MM.1S (cell line): ENCODE measurements around the gene MORC3.
"Not testable (repeated sequence)": the region's sequence is repeated elsewhere in the genome, so short reads cannot be mapped to it uniquely, and the experiment has no call there.

Experiments used
- DNase-seq: peaks from one replicate; pipeline ENCODE4 v3.0.0-alpha.2; 2015
- H2AFZ ChIP-seq: fragments of 300-600 bp; sonication (generic); 2 replicates; pipeline ENCODE4 v1.6.0; 2016; ENCODE audit warnings: antibody characterized with exemption, low read length
- H3F3A ChIP-seq: fragments of 300-600 bp; sonication (generic); 2 replicates; pipeline ENCODE4 v1.6.1; 2016; ENCODE audit warnings: mild to moderate bottlenecking, antibody characterized with exemption, low read length, moderate library complexity, mixed read lengths; ENCODE audit not compliant: insufficient read depth
- H3K27ac ChIP-seq: fragments of 300-600 bp; sonication (generic); 2 replicates; pipeline ENCODE4 v1.5.1; 2016; ENCODE audit warnings: mild to moderate bottlenecking, low read length
- H3K27me3 ChIP-seq: fragments of 300-600 bp; sonication (generic); replicated peaks from 2 replicates; pipeline ENCODE4 v1.6.0; 2016; ENCODE audit warnings: low read length; ENCODE audit not compliant: insufficient read depth
- H3K36me3 ChIP-seq: fragments of 300-600 bp; sonication (generic); replicated peaks from 2 replicates; pipeline ENCODE4 v1.6.1; 2016; ENCODE audit warnings: mild to moderate bottlenecking, low read length, mixed read lengths; ENCODE audit not compliant: insufficient read depth
- H3K4me1 ChIP-seq: fragments of 300-600 bp; sonication (generic); 2 replicates; pipeline ENCODE4 v1.6.1; 2016; ENCODE audit warnings: low read length, mixed read lengths
- H3K4me2 ChIP-seq: fragments of 300-600 bp; sonication (generic); 2 replicates; pipeline ENCODE4 v1.6.0; 2016; ENCODE audit warnings: low read depth, low read length
- H3K4me3 ChIP-seq: fragments of 300-600 bp; sonication (generic); 2 replicates; pipeline ENCODE4 v1.5.1; 2016; ENCODE audit warnings: low read length, mixed read lengths
- H3K79me2 ChIP-seq: fragments of 300-600 bp; sonication (generic); 2 replicates; pipeline ENCODE4 v1.6.1; 2016; ENCODE audit warnings: mixed run types, low read length, mixed read lengths
- H3K9ac ChIP-seq: fragments of 300-600 bp; sonication (generic); 2 replicates; pipeline ENCODE4 v1.6.1; 2016; ENCODE audit warnings: low read length, mixed read lengths
- H3K9me2 ChIP-seq: fragments of 300-600 bp; sonication (generic); replicated peaks from 2 replicates; pipeline ENCODE4 v1.6.1; 2016; ENCODE audit warnings: mild to moderate bottlenecking, low read length, mixed read lengths; ENCODE audit not compliant: insufficient read depth
- H3K9me3 ChIP-seq: fragments of 300-600 bp; sonication (generic); replicated peaks from 2 replicates; pipeline ENCODE4 v1.6.1; 2016; ENCODE audit warnings: mild to moderate bottlenecking, low read length, mixed read lengths; ENCODE audit not compliant: insufficient read depth
- H4K20me1 ChIP-seq: fragments of 300-600 bp; sonication (generic); 2 replicates; pipeline ENCODE4 v1.6.1; 2016; ENCODE audit warnings: mild to moderate bottlenecking, low read length, moderate library complexity, mixed read lengths; ENCODE audit not compliant: insufficient read depth
- EZH2 ChIP-seq: fragments of 300-600 bp; sonication (generic); optimal IDR thresholded peaks from 2 replicates; pipeline ENCODE3; 2017; ENCODE audit warnings: low read depth, mild to moderate bottlenecking, antibody characterized with exemption, low read length, mixed read lengths
- EZH2phosphoT487 ChIP-seq: fragments of 300-600 bp; sonication (generic); IDR thresholded peaks from 2 replicates; pipeline ENCODE4 v1.6.1; 2018; ENCODE audit warnings: antibody characterized with exemption, low read length
- TF ChIP-seq, protein P1 (sequence below): fragments of 300-600 bp; sonication (generic); IDR thresholded peaks from 2 replicates; pipeline ENCODE4 v1.5.1; 2016; ENCODE audit warnings: antibody characterized with exemption, low read length, mixed read lengths

The MORC3 gene

DNA sequence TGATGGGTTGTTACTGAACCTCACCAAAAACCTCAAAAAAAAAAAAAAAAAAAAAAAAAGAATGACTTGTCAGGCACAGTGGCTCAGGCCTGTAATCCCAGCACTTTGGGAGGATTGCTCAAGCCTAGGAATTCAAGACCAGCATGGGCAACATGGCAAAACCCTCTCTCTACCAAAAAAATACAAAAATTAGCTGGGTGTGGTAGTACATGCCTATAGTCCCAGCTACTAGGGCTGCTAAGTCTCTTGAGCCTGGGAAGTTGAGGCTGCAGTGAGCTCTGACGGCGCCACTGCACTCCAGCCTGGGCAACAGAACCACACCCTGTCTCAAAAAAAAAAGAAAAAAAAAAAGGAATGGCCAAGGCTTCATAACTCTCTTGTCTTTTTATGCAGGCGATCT, 76.3 kb downstream of the MORC3 start:
- Histone ChIP-seq H3K27me3 (no peaks in the 10 kb centered on the region), H3K4me3 (no peak overlapping the region), H3K9me3 (no peaks in the 10 kb centered on the region), H3F3A (no peaks in the 10 kb centered on the region), H3K27ac (no peak overlapping the region), H2AFZ (no peak overlapping the region), H3K4me2 (no peak overlapping the region), H3K79me2 (no peaks in the 10 kb centered on the region), H3K36me3 (peaks cover 6% of the 10 kb centered on the region; the same call in 1 of the 2 replicates), H4K20me1 (no peaks in the 10 kb centered on the region), H3K9ac (no peak overlapping the region), H3K9me2 (no peaks in the 10 kb centered on the region), H3K4me1 (no peaks in the 10 kb centered on the region)
- DNase-seq: no peak
- TF ChIP-seq, protein P1, sequence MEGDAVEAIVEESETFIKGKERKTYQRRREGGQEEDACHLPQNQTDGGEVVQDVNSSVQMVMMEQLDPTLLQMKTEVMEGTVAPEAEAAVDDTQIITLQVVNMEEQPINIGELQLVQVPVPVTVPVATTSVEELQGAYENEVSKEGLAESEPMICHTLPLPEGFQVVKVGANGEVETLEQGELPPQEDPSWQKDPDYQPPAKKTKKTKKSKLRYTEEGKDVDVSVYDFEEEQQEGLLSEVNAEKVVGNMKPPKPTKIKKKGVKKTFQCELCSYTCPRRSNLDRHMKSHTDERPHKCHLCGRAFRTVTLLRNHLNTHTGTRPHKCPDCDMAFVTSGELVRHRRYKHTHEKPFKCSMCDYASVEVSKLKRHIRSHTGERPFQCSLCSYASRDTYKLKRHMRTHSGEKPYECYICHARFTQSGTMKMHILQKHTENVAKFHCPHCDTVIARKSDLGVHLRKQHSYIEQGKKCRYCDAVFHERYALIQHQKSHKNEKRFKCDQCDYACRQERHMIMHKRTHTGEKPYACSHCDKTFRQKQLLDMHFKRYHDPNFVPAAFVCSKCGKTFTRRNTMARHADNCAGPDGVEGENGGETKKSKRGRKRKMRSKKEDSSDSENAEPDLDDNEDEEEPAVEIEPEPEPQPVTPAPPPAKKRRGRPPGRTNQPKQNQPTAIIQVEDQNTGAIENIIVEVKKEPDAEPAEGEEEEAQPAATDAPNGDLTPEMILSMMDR: no peak
- TF ChIP-seq EZH2phosphoT487: no peak
- TF ChIP-seq EZH2: no peak

DNA sequence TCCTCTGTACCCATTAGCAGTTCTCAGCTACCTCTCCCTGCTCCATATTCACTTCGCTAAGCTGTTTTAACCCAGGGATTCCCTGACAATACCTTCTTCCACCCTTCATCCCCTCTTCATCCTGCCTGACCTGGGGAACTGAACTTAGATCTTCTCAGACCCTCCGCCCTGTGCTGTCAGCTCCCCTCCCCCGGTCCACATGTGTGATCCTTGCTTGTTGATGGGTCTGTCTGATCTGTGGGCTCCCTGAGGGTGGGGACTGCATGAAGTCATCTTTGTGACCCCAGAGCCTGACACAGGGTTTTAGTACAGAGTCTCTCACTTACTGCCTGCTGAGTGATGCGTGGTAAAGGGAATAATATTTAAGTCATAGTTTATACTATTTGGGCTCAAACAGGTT, 77.0 kb downstream of the MORC3 start:
- H3K79me2 ChIP-seq: no peaks in the 10 kb centered on the region
- H3K9me3 ChIP-seq: no peaks in the 10 kb centered on the region
- TF ChIP-seq EZH2phosphoT487 (no peak), EZH2 (no peak)
- TF ChIP-seq, protein P1: no peak
- peaks cover 6% of the 10 kb centered on the region; the same call in 1 of the 2 replicates for H3K36me3 ChIP-seq
- no peaks in the 10 kb centered on the region for H3K27me3 ChIP-seq
- H3F3A ChIP-seq: no peaks in the 10 kb centered on the region
- no peak for DNase-seq
- no peak overlapping the region for H3K9ac ChIP-seq
- H3K4me3 ChIP-seq: no peak overlapping the region
- H3K4me1 ChIP-seq: no peaks in the 10 kb centered on the region
- no peaks in the 10 kb centered on the region for H3K9me2 ChIP-seq
- H3K4me2 ChIP-seq: no peak overlapping the region
- no peak overlapping the region for H3K27ac ChIP-seq
- H2AFZ ChIP-seq: no peak overlapping the region
- no peaks in the 10 kb centered on the region for H4K20me1 ChIP-seq

DNA sequence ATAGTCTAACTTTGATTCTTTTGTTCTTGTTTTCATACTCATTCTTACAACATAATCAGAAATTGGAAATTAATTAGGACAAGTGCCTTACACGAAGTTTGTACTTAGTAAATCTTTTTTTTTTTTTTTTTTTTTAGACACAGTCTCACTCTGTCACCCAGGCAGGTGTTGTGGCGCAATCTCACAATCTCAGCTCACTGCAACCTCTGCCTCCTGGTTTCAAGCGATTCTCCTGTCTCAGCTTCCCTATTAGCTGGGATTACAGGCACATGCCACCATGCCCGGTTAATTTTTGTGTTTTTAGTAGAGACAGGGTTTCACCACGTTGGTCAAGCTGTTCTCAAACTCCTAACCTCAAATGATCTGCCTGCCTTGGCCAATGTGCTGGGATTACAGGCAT, 77.6 kb downstream of the MORC3 start:
- Histone ChIP-seq H3K27me3 (no peaks in the 10 kb centered on the region), H3K9ac (no peak overlapping the region), H3K4me1 (no peaks in the 10 kb centered on the region), H3K79me2 (no peaks in the 10 kb centered on the region), H3K36me3 (peaks cover 6% of the 10 kb centered on the region; the same call in 1 of the 2 replicates), H3K27ac (no peak overlapping the region), H4K20me1 (no peaks in the 10 kb centered on the region), H3K9me2 (no peaks in the 10 kb centered on the region), H3K4me2 (no peak overlapping the region), H3K4me3 (no peak overlapping the region), H3F3A (no peaks in the 10 kb centered on the region), H3K9me3 (no peaks in the 10 kb centered on the region), H2AFZ (no peak overlapping the region)
- TF ChIP-seq, protein P1: no peak
- no peak for TF ChIP-seq EZH2phosphoT487
- TF ChIP-seq EZH2: no peak
- no peak for DNase-seq

DNA sequence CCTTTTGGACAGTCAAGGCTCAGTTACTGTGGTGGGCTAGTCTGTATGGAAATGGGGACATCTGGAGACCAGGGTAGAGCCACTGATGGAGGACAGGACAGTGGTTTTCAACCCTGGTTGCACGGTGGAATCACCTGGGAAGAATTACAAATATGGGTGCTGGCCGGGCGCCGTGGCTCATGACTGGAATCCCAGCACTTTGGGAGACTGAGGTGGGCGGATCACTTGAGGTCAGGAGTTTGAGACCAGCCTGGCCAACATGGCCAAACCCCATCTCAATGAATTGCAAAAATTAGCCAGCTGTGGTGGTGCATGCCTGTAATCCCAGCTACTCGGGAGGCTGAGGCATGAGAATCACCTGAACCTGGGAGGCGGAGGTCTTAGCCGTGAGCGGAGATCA, 79.7 kb downstream of the MORC3 start:
- not testable (repeated sequence) for H3K27me3 ChIP-seq, H3K4me1 ChIP-seq, H3K79me2 ChIP-seq, H3K9me2 ChIP-seq, H3F3A ChIP-seq, H3K4me3 ChIP-seq, H4K20me1 ChIP-seq, H3K9me3 ChIP-seq, H3K9ac ChIP-seq, H3K36me3 ChIP-seq, DNase-seq, H3K27ac ChIP-seq, H2AFZ ChIP-seq, H3K4me2 ChIP-seq
